ENCODE measurements around the gene APBA2.
A peak's percentile ranks its signal among the peaks of the same experiment; 100 is the strongest.
"Not testable (repeated sequence)": the region's sequence is repeated elsewhere in the genome, so short reads cannot be mapped to it uniquely, and the experiment has no call there.

APBA2 gene

GRCh38 chr15:29016518-29016917, 130.7 kb downstream of the APBA2 start:
- no peak for DNase-seq

- peak; percentile 71 for DNase-seq
Measured at GRCh38 chr15:29018120-29018805, 132.5 kb downstream of the APBA2 start.

GRCh38 chr15:29018995-29019976, 133.5 kb downstream of the APBA2 start:
- peak; percentile 84 for DNase-seq

- no peak for DNase-seq
Measured at GRCh38 chr15:29021857-29022256, 136.1 kb downstream of the APBA2 start.

- DNase-seq: no peak
Measured at GRCh38 chr15:29024662-29025061, 138.9 kb downstream of the APBA2 start.

- DNase-seq: not testable (repeated sequence)
Measured at GRCh38 chr15:29025411-29025810, 139.6 kb downstream of the APBA2 start.

GRCh38 chr15:29028158-29028557, 142.4 kb downstream of the APBA2 start:
- DNase-seq: not testable (repeated sequence)

- DNase-seq: no peak
Measured at GRCh38 chr15:29029651-29030195, 143.9 kb downstream of the APBA2 start.

GRCh38 chr15:29031502-29032228, 145.9 kb downstream of the APBA2 start:
- DNase-seq: no peak

- DNase-seq: no peak
Measured at GRCh38 chr15:29032229-29032625, 146.5 kb downstream of the APBA2 start.

GRCh38 chr15:29032751-29033150, 147.0 kb downstream of the APBA2 start:
- no peak for DNase-seq

- no peak for DNase-seq
Measured at GRCh38 chr15:29034151-29034550, 148.4 kb downstream of the APBA2 start.

- DNase-seq: no peak
Measured at GRCh38 chr15:29034593-29035335, 149.0 kb downstream of the APBA2 start.

GRCh38 chr15:29035336-29036285, 149.8 kb downstream of the APBA2 start:
- DNase-seq: peak; percentile 85

- no peak for DNase-seq
Measured at GRCh38 chr15:29037997-29038705, 152.4 kb downstream of the APBA2 start.

GRCh38 chr15:29039466-29040369, 153.9 kb downstream of the APBA2 start:
- no peak for DNase-seq

GRCh38 chr15:29040370-29040751, 154.6 kb downstream of the APBA2 start:
- DNase-seq: no peak

- DNase-seq: no peak
Measured at GRCh38 chr15:29043736-29044502, 158.1 kb downstream of the APBA2 start.
